HuH-7.5 (cell line): ENCODE results near the gene ZFHX3.
"Not testable (repeated sequence)": the region's sequence is repeated elsewhere in the genome, so short reads cannot be mapped to it uniquely, and the experiment has no call there.

Experiments
- DNase-seq: peaks from one replicate; pipeline ENCODE4 v3.0.0; 2011; ENCODE audit warnings: low spot score

ZFHX3 gene

DNA sequence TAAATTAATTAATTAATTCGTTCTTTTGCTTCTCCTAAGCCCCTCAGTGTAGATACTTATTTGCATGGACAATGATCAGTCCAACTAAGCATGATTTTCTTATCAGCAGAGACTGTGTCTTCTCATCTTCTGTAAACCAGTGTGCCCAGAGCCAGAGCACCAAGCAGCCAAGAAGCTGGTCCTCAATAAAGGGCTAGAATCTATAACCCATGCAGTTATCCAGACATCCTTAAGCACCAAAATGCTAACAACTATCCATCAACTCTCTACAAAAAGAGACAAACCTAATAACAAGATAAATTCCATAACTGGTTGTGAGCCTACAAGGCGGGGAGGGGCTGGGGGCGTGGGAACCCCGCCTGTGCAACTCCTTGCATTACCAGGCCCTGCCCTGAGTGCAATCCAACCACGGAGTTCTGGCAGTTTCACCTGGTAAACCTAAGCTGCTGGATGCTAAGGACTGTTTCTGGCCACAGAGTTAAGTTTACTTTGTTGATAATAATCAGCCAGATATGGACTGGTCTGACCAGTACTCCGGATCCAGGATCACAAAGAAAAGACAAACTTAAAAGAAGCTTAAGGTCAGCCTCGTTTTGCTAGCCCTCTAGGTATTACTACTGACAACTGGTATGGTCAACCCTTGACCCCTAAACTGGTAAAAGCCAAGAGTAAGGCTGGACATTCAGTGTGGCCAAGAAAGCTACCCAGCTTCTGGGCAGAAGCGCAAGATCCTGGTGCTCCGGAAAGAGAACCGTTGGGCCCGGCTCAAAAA is 51.5 kb downstream of the ZFHX3 start:
- DNase-seq: no peak

DNA sequence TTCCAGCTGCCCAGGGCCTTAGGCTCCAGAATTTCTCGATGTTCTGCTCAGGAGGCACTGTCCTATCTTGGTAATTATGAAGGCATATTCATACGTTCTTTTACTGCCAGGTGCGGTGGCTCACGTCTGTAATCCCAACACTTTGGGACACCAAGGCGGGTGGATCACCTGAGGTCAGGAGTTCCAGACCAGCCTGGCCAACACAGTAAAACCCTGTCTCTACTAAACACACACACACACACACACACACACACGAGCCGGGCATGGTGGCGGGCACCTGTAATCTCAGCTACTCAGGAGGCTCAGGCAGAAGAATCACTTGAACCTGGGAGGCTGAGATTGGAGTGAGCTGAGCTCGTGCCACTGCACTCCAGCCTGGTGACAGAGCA is 52.1 kb downstream of the ZFHX3 start:
- DNase-seq: not testable (repeated sequence)

DNA sequence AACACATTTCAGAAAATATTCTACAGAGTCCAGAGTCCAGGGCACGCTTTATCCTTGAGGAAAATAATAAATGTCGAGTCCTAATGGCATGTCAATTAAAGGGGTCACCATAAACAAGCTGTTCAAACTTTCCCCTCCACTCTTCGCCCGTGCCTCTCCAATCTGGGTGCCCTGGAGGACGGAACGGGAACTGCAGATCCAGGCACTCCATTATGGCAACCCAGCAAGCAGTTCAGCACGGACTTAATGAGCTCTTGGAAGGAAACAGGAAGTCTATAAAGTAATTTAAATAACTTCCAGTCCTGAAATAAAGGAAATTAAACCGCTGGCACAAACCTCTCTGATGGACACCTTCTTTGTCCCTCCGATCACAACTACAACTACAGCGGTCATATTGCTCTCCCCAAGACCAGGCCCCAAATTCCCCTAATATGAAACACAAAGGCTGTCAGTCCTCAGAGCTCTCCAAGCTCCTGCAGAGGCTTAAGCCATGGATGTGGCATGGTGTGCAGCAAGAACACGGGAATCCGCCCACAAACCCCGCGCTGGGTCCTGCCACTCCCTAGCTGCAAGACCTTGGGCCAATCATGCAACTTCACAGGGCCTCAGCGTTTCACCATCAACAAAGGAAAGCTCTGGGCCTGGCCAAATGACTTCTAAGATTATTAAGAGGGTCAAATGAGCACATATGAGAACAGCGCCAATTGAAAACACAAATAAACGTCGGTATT is 52.6 kb downstream of the ZFHX3 start:
- no peak for DNase-seq

DNA sequence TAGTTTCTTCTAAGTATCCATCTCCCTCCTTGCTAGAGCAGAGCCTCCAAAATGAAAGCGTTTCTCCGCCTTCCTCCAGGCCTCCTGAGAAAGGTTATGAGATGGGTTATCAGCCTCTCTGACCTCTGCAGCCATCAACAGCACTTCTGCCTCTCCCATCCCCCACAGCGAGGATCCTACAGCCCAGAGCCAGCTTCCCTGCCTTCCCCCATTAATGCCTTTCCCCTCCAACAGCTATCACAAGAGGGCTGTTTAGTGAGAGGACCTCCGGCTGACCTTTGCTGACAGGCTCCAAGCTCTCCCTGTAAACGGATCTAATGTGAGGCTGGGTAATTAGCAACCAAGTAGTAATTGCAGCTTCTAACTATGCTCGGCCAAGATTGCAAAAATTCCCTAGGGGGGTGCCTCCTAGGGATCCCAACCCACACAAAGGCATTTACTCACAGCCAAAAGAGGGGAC is 55.8 kb downstream of the ZFHX3 start:
- DNase-seq: no peak

- DNase-seq: no peak
Measured at GRCh38 chr16:72991644-72992043, 56.3 kb downstream of the ZFHX3 start.

DNA sequence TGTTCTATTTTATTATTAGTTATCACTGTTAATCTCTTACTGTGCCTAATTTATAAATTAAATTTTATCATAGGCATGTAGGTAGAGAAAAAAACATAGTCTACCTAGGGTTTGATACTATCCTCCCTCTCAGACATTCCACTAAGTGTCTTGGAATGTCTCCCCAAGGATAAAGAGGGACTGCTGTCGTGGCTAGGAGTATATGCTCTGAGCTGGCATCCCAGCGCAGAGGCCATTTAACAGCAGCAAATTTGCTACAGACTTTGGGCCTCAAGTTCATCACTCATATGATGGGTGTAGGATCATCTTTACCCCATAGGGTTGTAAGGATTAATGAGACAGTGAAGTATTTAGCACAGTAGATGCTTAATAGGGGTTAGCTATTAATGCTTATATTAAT is 56.7 kb downstream of the ZFHX3 start:
- no peak for DNase-seq

GRCh38 chr16:72990571-72990970 is 57.4 kb downstream of the ZFHX3 start:
- no peak for DNase-seq

DNA sequence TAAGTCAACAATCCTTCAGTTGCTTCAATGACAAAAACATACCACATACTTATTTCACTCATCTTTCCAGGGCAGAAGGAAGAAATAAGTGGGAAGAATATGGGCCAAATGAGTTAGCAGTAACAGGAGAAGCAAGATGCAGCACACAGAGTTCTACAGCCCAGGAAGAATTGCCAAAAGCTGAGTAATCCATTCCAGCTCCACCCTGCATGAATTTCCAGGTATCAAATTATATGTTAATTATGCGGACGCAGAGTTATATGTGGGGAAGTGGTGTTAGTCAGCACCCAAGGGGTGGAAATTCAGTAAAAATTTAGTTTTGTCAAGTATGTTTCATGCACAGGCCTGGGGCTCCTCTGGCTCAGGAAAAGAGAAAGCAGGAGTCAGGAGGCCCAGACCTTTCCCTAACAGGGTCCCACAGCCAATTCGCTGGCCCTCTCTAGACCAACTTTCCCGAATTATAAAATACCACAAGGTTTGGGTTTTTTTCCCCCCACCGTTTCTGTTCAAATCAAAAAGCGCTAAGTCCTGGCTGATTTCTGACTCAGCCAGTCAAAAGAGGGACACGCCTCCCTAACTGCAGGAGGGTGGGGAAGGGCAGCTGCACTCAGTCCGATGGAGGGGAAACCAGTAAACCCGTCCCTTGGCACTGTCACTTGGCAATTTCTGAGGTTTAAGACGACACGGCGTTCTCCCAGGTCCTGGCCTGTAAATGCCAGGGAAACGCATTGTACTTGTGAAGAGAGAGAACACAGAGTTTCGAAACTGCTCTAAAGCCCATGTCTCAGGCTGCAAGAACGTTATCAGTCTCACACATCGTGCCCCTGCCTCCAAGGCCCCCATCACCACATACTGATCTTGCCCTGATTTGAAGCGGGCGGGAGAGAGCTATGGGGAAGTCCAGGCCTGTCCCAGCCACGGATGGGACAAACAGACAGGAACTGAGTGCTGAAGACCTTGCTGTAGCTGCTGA is 58.1 kb downstream of the ZFHX3 start:
- DNase-seq: no peak

- not testable (repeated sequence) for DNase-seq
Measured at GRCh38 chr16:72989203-72989578, 58.7 kb downstream of the ZFHX3 start.

DNA sequence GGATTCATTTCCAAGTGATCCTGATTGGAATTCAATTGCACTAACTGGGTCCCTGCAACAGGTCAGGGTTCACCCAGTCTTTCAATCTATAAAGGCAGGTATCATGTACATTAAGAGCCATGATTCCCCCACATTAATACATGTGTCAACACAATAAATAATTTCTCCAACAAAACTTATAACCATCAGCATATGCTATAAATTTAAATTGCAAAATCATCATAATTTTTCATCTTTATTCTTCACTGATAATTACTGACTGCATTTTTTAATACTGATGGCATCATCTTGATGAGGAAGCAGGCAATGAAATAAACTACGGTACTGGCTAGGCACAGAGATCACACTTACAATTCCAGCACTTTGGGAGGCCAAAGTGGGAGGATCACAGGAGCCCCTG is 59.4 kb downstream of the ZFHX3 start:
- DNase-seq: no peak

DNA sequence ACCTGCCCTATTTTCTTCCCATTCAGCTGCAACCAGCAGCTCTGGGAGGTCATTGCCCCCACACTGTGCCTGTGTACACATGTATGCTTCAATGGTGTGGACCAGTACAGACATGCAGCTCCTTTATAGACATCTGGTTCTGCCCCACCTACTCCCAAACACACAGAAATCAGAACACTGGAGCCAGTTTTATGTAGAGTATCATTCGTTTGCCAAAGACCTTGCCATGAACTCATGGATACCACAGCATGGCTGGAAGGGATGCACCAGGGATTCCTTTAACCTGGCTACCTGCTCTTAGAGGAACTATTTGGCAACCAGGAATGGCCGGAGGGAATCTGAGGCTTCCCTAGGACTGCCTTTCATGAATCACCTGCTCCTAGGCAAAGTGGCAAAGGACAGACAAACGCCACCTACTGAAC is 60.4 kb downstream of the ZFHX3 start:
- no peak for DNase-seq

DNA sequence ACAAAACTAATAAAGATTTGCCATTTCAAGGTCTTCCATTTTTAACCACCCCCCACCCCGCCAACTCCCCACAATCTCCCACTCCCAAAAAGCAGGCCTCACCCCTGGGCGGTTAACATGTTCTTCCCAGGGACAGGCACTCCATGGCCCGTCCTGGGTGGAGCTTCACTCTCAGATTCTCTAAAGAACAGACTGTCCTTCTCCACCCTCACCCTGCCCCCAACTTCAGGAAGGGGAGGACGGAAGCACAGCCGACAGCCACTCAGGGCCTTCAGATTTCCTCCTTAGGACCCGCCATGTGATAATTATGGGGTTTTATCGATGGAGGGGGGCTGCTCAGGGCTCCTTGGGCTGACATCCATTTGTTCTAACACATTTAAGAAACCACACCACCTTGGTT is 61.9 kb downstream of the ZFHX3 start:
- no peak for DNase-seq

GRCh38 chr16:72985148-72985941 is 62.6 kb downstream of the ZFHX3 start:
- no peak for DNase-seq

- DNase-seq: no peak
Measured at GRCh38 chr16:72983728-72984350, 64.1 kb downstream of the ZFHX3 start.

- no peak for DNase-seq
Measured at GRCh38 chr16:72983241-72983640, 64.7 kb downstream of the ZFHX3 start.

DNA sequence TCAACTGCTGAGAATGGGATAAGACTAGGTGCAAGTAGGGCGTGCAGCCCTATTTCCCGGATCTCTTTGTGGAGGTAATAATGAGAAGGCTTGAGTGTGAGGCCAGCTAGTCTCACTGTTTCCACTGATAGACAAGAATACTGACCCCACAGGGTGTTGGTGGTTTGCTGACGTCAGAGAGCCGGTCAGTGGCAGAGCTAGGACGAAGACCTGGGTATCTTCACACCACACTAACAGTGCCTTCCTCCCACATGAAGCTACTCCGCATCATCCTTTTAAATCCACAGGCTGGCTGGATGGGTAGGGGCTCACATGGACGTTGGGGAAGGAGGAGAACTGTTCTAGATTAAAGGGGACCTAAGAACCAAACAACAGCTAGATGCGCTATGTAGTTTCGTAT is 68.0 kb downstream of the ZFHX3 start:
- DNase-seq: no peak

GRCh38 chr16:72978212-72978611 is 69.7 kb downstream of the ZFHX3 start:
- no peak for DNase-seq

- no peak for DNase-seq
Measured at GRCh38 chr16:72977127-72977526, 70.8 kb downstream of the ZFHX3 start.

- no peak for DNase-seq
Measured at GRCh38 chr16:72976438-72977064, 71.4 kb downstream of the ZFHX3 start.

GRCh38 chr16:72975809-72976437 is 72.0 kb downstream of the ZFHX3 start:
- no peak for DNase-seq
